Measurements from ENCODE around the gene ROM1.
A peak's percentile ranks its signal among the peaks of the same experiment; 100 is the strongest.

The ROM1 gene

GRCh38 chr11:62592146-62592815, 20.8 kb upstream of the ROM1 start:
- H3K4me3 ChIP-seq (ENCODE audit: low read depth, low read length) = peak overlapping the region; percentile 76
- no peak for TF ChIP-seq CTCF (IDR thresholded peaks at IDR 0.05; ENCODE audit: low read depth, low read length)

GRCh38 chr11:62592989-62593421, 20.1 kb upstream of the ROM1 start:
- no peak overlapping the region for H3K4me3 ChIP-seq (ENCODE audit: low read depth, low read length)
- TF ChIP-seq CTCF (IDR thresholded peaks at IDR 0.05; ENCODE audit: low read depth, low read length) = no peak

GRCh38 chr11:62593434-62594044, 19.5 kb upstream of the ROM1 start:
- TF ChIP-seq CTCF (IDR thresholded peaks at IDR 0.05; ENCODE audit: low read depth, low read length) = peak; percentile 45
- no peak overlapping the region for H3K4me3 ChIP-seq (ENCODE audit: low read depth, low read length)

GRCh38 chr11:62595124-62595523, 17.9 kb upstream of the ROM1 start:
- TF ChIP-seq CTCF (IDR thresholded peaks at IDR 0.05; ENCODE audit: low read depth, low read length) = no peak
- H3K4me3 ChIP-seq (ENCODE audit: low read depth, low read length) = no peak overlapping the region

GRCh38 chr11:62599069-62599696, 13.9 kb upstream of the ROM1 start:
- TF ChIP-seq CTCF (IDR thresholded peaks at IDR 0.05; ENCODE audit: low read depth, low read length) = no peak
- peak overlapping the region; percentile 79 for H3K4me3 ChIP-seq (ENCODE audit: low read depth, low read length)

GRCh38 chr11:62599901-62600300, 13.2 kb upstream of the ROM1 start:
- peak overlapping the region; percentile 79 for H3K4me3 ChIP-seq (ENCODE audit: low read depth, low read length)
- TF ChIP-seq CTCF (IDR thresholded peaks at IDR 0.05; ENCODE audit: low read depth, low read length) = no peak

Data from WI38 (cell line).